Hematopoietic multipotent progenitor cell treated with erythropoietin and hydrocortisone succinate and interleukin-3 and kit ligand, for 8 days (in vitro differentiated cells): ENCODE data around the gene CDH13.

ENCODE experiments used
- DNase-seq: peaks from one replicate; pipeline ENCODE4 v3.0.0-alpha.2; 2015

CDH13 gene

DNA sequence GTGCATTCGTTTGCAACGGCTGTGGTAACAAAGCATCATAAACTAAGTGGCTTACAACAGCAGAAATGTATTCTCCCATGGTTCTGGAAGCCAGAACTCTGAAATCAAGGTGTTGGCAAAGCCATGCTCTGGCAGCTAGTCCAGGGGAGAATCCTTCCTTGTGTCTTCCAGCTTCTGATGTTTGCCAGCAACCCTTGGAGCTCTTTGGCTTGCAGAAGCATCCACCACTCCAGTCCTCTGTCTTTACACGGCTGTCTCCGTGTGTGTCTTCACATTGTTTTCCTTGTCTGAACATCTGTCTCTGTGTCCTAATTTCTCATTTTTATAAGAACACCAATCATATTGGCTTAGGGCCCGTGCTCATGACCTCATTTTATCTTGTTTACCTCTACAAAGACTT is 915.7 kb downstream of the CDH13 start:
- no peak for DNase-seq

DNA sequence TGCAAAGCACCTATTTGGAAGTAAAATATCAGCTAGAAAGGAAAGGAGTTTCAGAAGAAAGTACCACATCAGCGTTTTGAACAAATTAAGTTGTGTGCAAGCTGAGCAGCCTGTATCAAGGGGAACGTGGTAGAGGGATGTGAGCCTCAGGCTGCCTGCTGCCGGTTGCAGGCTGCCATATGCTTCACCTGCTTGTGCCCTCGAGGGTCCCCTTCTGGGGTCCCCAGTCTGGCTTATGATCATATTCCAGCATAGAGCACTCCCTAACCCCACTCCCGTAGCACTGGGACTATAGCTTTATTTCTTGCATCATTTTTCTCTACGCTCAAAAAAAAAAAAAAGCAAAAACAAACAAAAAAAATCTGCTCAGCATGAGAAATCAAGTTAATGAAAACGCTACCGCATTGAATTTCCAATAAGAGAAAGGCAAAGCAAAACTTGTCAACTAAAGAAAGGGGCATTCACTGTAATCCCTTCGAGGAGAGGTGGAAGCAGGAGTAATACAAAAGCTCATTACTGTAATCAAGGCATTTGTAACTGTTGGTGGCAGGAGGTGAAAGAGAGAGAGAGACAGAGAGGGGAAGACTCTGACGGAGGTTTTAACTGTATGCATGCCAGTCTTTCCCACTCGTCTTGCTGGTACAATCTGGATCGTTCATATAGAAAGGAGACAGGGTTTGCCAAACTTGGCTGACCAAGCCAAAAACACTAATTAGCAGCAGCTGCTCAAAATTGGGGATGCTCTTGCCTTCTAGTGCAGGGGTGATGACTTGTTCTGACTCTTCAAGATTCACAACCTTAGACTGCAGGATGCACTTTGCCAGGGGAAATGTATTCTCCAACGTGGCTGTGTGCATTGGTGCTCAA is 922.8 kb downstream of the CDH13 start:
- DNase-seq, result no peak

- no peak for DNase-seq
These were observed 923.4 kb downstream of the CDH13 start for GRCh38 chr16:83550183-83550569.

- no peak for DNase-seq
These were observed 925.5 kb downstream of the CDH13 start for GRCh38 chr16:83552228-83552627.

- DNase-seq, result no peak
These were observed 926.2 kb downstream of the CDH13 start for GRCh38 chr16:83552930-83553329.

GRCh38 chr16:83554096-83554495 is 927.3 kb downstream of the CDH13 start:
- no peak for DNase-seq

- no peak for DNase-seq
These were observed 927.8 kb downstream of the CDH13 start for GRCh38 chr16:83554540-83554939.

- DNase-seq, result no peak
These were observed 935.1 kb downstream of the CDH13 start for GRCh38 chr16:83561876-83562275.

GRCh38 chr16:83568345-83568744 is 941.6 kb downstream of the CDH13 start:
- no peak for DNase-seq

GRCh38 chr16:83574388-83574787 is 947.6 kb downstream of the CDH13 start:
- no peak for DNase-seq

DNA sequence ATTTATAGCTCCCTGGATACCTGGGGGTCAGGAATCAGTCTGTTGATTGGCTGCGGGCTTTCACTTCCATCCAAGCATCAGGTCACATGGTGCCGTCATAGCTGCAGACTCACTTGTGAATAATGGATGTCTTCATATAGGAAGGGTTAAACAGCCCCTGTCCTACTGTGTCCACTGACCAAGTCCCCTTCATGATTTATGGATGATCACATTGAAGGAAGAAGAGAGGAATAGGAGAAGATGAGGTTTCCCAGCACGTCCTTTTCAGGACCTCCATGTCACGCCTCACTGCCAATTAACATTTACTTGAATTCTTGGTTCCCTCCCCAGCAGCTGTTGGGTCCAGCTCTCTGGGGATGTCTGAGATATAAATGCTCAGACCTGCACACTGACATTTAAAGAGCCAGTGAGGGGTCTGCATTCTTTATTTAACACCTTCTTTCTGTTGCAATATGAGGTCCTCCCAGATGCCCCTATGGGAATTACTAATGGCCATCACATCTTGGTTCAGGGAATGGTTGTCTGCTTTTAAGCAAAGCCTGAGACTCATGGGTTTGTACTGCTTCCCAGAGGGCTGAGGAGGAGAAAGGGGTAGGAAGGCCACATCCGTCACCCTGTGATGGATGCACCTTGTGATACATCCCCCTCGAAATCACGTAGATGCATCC is 950.4 kb downstream of the CDH13 start:
- no peak for DNase-seq

DNA sequence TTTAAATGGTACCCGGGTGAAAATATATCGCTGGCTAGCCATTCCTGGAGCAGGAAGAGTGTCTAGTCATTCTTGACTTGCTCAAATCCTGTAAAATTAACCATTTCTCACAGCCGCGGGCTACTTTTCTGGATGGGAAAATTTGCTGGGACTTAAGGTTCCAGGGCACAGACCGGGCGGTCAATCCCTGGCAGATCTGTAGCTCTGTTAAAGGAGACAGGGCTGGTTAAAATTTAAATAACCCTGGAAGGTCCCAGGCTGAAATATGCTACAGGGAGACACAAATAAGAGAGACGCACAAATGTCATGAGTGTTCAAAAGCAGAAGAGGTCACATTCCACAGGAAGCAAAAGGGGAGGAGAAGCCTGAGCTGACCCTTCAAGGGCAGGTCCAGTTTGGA is 951.4 kb downstream of the CDH13 start:
- DNase-seq, result no peak

GRCh38 chr16:83579027-83579426 is 952.3 kb downstream of the CDH13 start:
- no peak for DNase-seq

- no peak for DNase-seq
These were observed 952.7 kb downstream of the CDH13 start for GRCh38 chr16:83579436-83579835.

GRCh38 chr16:83581082-83581481 is 954.3 kb downstream of the CDH13 start:
- DNase-seq, result no peak

DNA sequence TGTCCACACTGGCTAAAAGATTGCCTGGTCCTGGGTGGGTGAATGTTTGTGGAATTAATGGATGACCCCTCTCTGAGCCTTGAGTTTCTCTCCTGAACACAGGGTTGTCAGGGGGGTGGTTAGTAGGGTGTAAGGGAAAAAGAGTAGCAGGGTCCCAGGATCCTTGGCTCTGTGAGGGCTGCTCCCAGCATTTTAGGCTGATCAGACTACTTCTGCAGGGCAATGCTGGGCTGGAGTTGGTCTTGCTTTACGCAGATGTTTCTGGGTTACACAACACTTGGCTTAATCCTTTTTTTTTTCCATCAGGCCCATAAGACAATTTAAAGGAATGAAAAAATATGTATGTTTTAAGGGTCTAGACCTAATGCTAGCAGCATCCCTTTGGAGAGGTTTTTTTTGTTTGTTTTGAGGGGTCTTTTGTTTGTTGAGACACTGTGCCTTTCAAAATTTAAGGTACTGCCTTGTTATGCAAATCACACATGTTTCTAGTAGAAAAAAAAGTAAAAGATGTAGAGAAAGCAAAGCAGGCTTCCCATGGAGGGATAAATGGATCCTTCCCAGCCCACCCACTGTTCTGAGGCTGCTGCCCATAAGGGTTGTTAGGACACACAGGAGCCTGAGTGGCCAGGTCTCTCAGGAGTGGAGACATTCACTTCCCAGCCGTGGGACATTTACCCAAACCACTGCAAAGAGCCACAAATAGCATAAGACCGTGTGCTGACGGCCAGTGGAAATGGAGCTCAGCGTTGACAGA is 955.4 kb downstream of the CDH13 start:
- no peak for DNase-seq

DNA sequence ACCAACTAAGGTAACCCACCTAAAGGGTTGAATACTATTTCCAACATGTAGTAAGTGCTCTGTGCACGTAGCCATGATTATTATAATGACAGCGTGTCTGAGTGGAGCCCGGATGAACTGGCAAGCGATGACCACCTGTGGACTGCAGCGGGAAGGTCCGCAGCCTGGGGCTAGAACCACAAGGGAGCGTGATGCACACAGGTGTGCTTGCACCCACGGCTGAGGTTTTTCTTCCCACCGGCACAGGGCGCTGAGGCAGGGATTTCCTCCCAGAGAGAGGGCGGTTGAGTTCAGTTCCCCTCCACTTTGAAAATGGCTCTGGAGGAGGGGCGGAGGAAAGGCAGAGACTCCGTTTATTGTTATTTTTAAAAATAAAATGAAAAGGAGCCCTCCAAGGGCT is 959.3 kb downstream of the CDH13 start:
- DNase-seq, result no peak

- DNase-seq, result no peak
These were observed 959.9 kb downstream of the CDH13 start for GRCh38 chr16:83586461-83587200.

DNA sequence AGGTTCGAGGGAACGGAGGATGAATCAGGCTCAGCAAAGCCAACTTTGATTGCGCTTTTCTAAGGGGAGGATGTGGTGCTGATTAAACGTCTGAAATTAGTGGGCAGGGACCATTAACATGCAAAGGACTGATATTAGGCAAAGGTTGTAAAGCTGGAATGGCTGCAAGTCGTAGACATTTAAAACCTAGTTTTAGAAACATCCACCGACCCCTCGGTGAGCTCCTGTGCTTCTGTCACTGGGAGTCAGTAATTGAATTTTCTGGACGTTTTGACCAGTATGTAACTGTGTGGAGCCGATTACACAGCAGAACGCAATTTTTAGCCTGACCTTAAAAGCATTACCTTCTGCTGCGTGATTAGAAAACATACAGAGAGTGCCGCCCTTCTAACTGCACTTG is 960.4 kb downstream of the CDH13 start:
- no peak for DNase-seq

- DNase-seq, result no peak
These were observed 961.3 kb downstream of the CDH13 start for GRCh38 chr16:83588070-83588469.

DNA sequence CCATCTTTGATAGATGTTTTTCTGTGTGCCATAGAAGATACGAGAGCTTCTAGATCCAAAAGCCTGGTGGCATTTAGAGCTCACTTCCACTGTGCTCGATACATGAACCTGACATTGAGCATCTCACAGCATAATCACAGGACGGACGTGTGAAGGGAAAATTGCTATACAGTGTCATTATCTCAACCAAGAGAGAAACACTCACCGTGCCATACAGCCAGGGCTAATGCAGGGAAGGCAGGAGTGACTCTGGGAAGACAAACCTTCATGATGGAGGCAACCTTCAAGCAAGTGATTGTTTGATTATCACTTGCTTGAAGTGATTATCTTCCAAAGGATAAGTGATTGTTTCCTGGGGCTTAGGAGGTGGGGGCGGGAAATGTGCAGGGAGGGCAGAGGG is 962.8 kb downstream of the CDH13 start:
- DNase-seq, result no peak

GRCh38 chr16:83592778-83593177 is 966.0 kb downstream of the CDH13 start:
- DNase-seq, result no peak
